Measurements from ENCODE around the gene TOX2.

TOX2 gene

GRCh38 chr20:43914311-43915210 is at the start of gene TOX2:
TOX2 (plus strand) TSS chr20:43914852; CDS start chr20:43914892, 40 bp downstream.
- no peak for TF ChIP-seq CTCF (IDR thresholded peaks at IDR 0.05; ENCODE audit: borderline replicate concordance, insufficient read depth, low read depth, low read length)
- H3K4me3 ChIP-seq (ENCODE audit: low read depth, low read length) = peak within 1 kb of the TSS; percentile 89

GRCh38 chr20:43868091-43868490 is 46.6 kb upstream of the TOX2 start:
- H3K4me3 ChIP-seq (ENCODE audit: low read depth, low read length) = no peak overlapping the region
- TF ChIP-seq CTCF (IDR thresholded peaks at IDR 0.05; ENCODE audit: borderline replicate concordance, insufficient read depth, low read depth, low read length) = no peak

GRCh38 chr20:43870484-43870883 is 44.2 kb upstream of the TOX2 start:
- TF ChIP-seq CTCF (IDR thresholded peaks at IDR 0.05; ENCODE audit: borderline replicate concordance, insufficient read depth, low read depth, low read length) = no peak
- H3K4me3 ChIP-seq (ENCODE audit: low read depth, low read length) = no peak overlapping the region

- no peak overlapping the region for H3K4me3 ChIP-seq (ENCODE audit: low read depth, low read length)
- no peak for TF ChIP-seq CTCF (IDR thresholded peaks at IDR 0.05; ENCODE audit: borderline replicate concordance, insufficient read depth, low read depth, low read length)
Measured at GRCh38 chr20:43878776-43879175, 35.9 kb upstream of the TOX2 start.

GRCh38 chr20:43893930-43894329 is 20.7 kb upstream of the TOX2 start:
- no peak overlapping the region for H3K4me3 ChIP-seq (ENCODE audit: low read depth, low read length)
- TF ChIP-seq CTCF (IDR thresholded peaks at IDR 0.05; ENCODE audit: borderline replicate concordance, insufficient read depth, low read depth, low read length) = no peak

GRCh38 chr20:43894491-43894890 is 20.2 kb upstream of the TOX2 start:
- no peak for TF ChIP-seq CTCF (IDR thresholded peaks at IDR 0.05; ENCODE audit: borderline replicate concordance, insufficient read depth, low read depth, low read length)
- no peak overlapping the region for H3K4me3 ChIP-seq (ENCODE audit: low read depth, low read length)

- TF ChIP-seq CTCF (IDR thresholded peaks at IDR 0.05; ENCODE audit: borderline replicate concordance, insufficient read depth, low read depth, low read length) = no peak
- no peak overlapping the region for H3K4me3 ChIP-seq (ENCODE audit: low read depth, low read length)
Measured at GRCh38 chr20:43895235-43895634, 19.4 kb upstream of the TOX2 start.

Data from GM12875 (cell line).